KMS-11 (cell line): ENCODE data around the gene CCND3.

Experiments
- H2AFZ ChIP-seq: fragments of 200-600 bp; sonication (generic); 2 replicates; pipeline ENCODE4 v1.6.1; 2016; ENCODE audit warnings: antibody characterized with exemption, mixed run types, low read depth
- H3K27ac ChIP-seq: fragments of 200-600 bp; sonication (generic); 2 replicates; pipeline ENCODE4 v1.6.1; 2016; ENCODE audit warnings: mild to moderate bottlenecking, mixed run types
- H3K27me3 ChIP-seq: fragments of 200-600 bp; sonication (generic); 2 replicates; pipeline ENCODE4 v1.6.1; 2017; ENCODE audit warnings: mild to moderate bottlenecking, low read depth, mixed run types, moderate library complexity; ENCODE audit not compliant: insufficient read depth
- H3K36me3 ChIP-seq: fragments of 200-600 bp; sonication (generic); 2 replicates; pipeline ENCODE4 v1.6.1; 2017; ENCODE audit warnings: mild to moderate bottlenecking, mixed run types; ENCODE audit not compliant: insufficient read depth
- H3K4me1 ChIP-seq: fragments of 200-600 bp; sonication (generic); 2 replicates; pipeline ENCODE4 v1.6.1; 2016; ENCODE audit warnings: mild to moderate bottlenecking, low read depth, mixed run types; ENCODE audit not compliant: poor library complexity, severe bottlenecking
- H3K4me2 ChIP-seq: fragments of 200-600 bp; sonication (generic); 2 replicates; pipeline ENCODE4 v1.7.0; 2016; ENCODE audit warnings: mild to moderate bottlenecking, mixed run types
- H3K4me3 ChIP-seq: fragments of 200-600 bp; sonication (generic); IDR thresholded peaks from 2 replicates; pipeline ENCODE4 v1.6.1; 2017; ENCODE audit warnings: low read depth, low read length, mixed read lengths; ENCODE audit not compliant: insufficient read depth
- H3K79me2 ChIP-seq: fragments of 200-600 bp; sonication (generic); 2 replicates; pipeline ENCODE4 v1.6.1; 2016; ENCODE audit warnings: low read depth, mixed run types; ENCODE audit not compliant: insufficient read depth
- H3K9ac ChIP-seq: fragments of 200-600 bp; sonication (generic); 2 replicates; pipeline ENCODE4 v1.6.1; 2016; ENCODE audit warnings: mild to moderate bottlenecking, mixed run types
- H4K20me1 ChIP-seq: fragments of 200-600 bp; sonication (generic); 2 replicates; pipeline ENCODE4 v1.6.1; 2016; ENCODE audit warnings: mild to moderate bottlenecking, mixed run types; ENCODE audit not compliant: insufficient read depth
- CTCF ChIP-seq: fragments of 200-600 bp; sonication (generic); conservative IDR thresholded peaks from 2 replicates; pipeline ENCODE4 v1.6.1; 2017; ENCODE audit warnings: low read depth, mild to moderate bottlenecking, antibody characterized with exemption, low read length, moderate library complexity, mixed read lengths

The CCND3 gene

GRCh38 chr6:41964201-41964887 lies 22.7 kb upstream of the CCND3 start:
- Histone ChIP-seq H3K36me3 (no peaks in the 10 kb centered on the region), H3K27ac (no peak overlapping the region), H2AFZ (no peak overlapping the region), H3K4me3 (no peak overlapping the region), H3K4me2 (no peak overlapping the region), H3K9ac (no peak overlapping the region), H3K79me2 (no peaks in the 10 kb centered on the region), H3K27me3 (no peaks in the 10 kb centered on the region), H3K4me1 (peaks cover 11% of the 10 kb centered on the region), H4K20me1 (no peaks in the 10 kb centered on the region)
- no peak for TF ChIP-seq CTCF

- no peaks in the 10 kb centered on the region for H3K36me3 ChIP-seq
- peaks cover 11% of the 10 kb centered on the region for H3K4me1 ChIP-seq
- no peaks in the 10 kb centered on the region for H4K20me1 ChIP-seq
- no peak overlapping the region for H3K4me3 ChIP-seq
- H3K27ac ChIP-seq: no peak overlapping the region
- no peak overlapping the region for H2AFZ ChIP-seq
- TF ChIP-seq CTCF: no peak
- no peaks in the 10 kb centered on the region for H3K79me2 ChIP-seq
- H3K4me2 ChIP-seq: no peak overlapping the region
- no peaks in the 10 kb centered on the region for H3K27me3 ChIP-seq
- H3K9ac ChIP-seq: no peak overlapping the region
Observed at GRCh38 chr6:41963371-41963770, 21.8 kb upstream of the CCND3 start.

- Histone ChIP-seq H3K4me3 (no peak overlapping the region), H3K9ac (no peak overlapping the region), H3K27me3 (no peaks in the 10 kb centered on the region), H3K27ac (no peak overlapping the region), H4K20me1 (no peaks in the 10 kb centered on the region), H3K79me2 (no peaks in the 10 kb centered on the region), H3K36me3 (no peaks in the 10 kb centered on the region), H3K4me2 (no peak overlapping the region), H3K4me1 (peaks cover 6% of the 10 kb centered on the region), H2AFZ (no peak overlapping the region)
- TF ChIP-seq CTCF: no peak
Observed at GRCh38 chr6:41960028-41960427, 18.4 kb upstream of the CCND3 start.

GRCh38 chr6:41958022-41958856 lies 16.6 kb upstream of the CCND3 start:
- Histone ChIP-seq H3K4me2 (no peak overlapping the region), H3K4me1 (peaks cover 6% of the 10 kb centered on the region), H3K27me3 (no peaks in the 10 kb centered on the region), H3K9ac (no peak overlapping the region), H3K36me3 (no peaks in the 10 kb centered on the region), H3K79me2 (no peaks in the 10 kb centered on the region), H3K27ac (no peak overlapping the region), H3K4me3 (no peak overlapping the region), H2AFZ (no peak overlapping the region), H4K20me1 (no peaks in the 10 kb centered on the region)
- no peak for TF ChIP-seq CTCF
